H4 (cell line): ENCODE measurements around the gene EPB41L4A. TPM values are rescaled to one million over a fixed set of nuclear protein-coding genes. Genes with fewer than 3 reads are reported as not detected.
"Not testable (repeated sequence)": the region's sequence is repeated elsewhere in the genome, so short reads cannot be mapped to it uniquely, and the experiment has no call there.

Experiments used
- DNase-seq: peaks from one replicate; pipeline ENCODE4 v3.0.0-alpha.2; 2015; ENCODE audit warnings: low spot score
- total RNA-seq: library from RNA; depleted of rRNA; stranded (reverse); fragments of >200 nt; shearing (Covaris generic); gene quantifications from 2 replicates; pipeline ENCODE4 v1.2.3, GENCODE V29; 2014

Gene EPB41L4A
- total RNA-seq, 1 experiment from 2014 or later: 0.87 TPM

DNA sequence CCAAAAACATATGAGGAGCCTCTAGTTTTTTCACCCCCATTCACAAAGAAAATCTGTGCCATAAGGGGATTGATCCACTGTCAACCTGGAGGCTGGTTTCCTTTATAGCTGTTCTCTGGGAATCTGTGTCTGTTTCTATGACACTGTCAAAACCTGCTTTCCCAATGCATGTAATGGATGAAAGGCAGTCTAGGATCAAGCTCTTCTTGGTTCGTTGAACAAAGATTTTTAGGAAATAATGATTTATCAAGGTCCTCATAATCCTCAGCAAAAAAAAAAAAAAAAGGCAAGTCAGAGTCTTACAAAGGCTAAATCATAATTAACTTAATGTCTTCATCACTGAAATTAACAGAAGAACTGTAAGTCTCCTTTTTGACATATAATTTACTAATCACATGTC lies 16.0 kb downstream of the EPB41L4A start:
- no peak for DNase-seq

- DNase-seq: no peak
Measured at GRCh38 chr5:112401924-112402323, 17.2 kb downstream of the EPB41L4A start.

GRCh38 chr5:112397690-112398089 lies 21.4 kb downstream of the EPB41L4A start:
- no peak for DNase-seq

- DNase-seq: no peak
Measured at GRCh38 chr5:112396430-112396829, 22.6 kb downstream of the EPB41L4A start.

GRCh38 chr5:112395299-112395698 lies 23.8 kb downstream of the EPB41L4A start:
- DNase-seq: not testable (repeated sequence)

GRCh38 chr5:112390327-112390726 lies 28.8 kb downstream of the EPB41L4A start:
- DNase-seq: no peak

DNA sequence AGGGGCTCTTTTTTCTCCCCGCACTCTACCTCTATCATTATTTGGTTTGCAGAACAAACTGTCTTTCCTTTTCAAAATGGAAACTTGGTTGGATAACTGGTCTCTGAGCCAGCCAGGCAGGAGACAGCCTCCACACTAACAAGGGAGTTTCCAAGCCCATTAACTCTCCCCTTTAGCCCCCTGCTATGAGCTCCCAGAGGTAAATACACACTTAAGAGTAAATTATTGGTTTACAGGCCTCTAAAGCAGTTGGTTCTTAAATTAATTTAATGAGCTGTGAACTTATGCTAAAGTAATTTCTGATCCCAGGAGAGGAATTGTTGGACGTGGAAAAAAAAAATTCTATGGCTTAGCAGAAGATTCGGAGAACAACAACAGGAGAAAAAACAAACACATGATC lies 30.3 kb downstream of the EPB41L4A start:
- DNase-seq: no peak

DNA sequence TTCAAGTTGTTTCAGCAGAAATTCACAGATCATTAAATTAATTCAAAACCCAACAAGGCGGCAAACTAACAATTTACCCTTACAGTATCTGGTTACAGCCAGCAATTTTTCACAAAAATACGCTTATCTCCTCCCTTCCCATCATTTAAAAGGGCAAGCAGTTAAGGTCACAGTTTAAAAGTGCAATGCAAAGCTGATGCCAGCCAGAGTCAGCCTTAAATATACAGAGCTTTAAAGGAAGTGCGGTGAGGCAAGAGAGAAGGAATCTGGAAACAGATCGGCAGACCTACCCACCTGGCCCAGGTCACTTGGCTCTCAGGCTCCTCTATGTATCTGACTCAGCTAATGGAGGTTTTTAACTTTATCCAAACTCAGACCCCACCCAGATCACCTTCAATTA lies 31.0 kb downstream of the EPB41L4A start:
- DNase-seq: no peak

DNA sequence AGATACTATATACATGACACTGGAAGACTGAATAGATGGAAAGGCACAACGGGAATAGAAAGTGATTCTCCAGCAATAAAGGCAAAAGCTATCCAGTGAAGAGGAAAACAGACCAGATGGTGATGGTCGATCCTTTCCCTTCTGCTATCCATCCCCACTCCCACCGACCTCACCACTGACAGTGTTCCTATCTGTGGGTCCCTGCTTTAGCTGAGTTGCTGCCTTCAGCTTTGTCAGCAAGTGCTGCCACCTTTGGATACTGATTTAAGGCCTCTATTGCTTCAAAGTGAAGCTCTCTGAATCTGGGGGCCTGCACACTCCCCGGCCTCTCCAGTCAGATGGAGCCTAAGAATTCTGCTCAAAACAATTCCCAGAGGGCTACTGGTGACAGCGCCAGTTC lies 32.3 kb downstream of the EPB41L4A start:
- DNase-seq: no peak

- DNase-seq: no peak
Measured at GRCh38 chr5:112385969-112386368, 33.1 kb downstream of the EPB41L4A start.

- no peak for DNase-seq
Measured at GRCh38 chr5:112385566-112385965, 33.5 kb downstream of the EPB41L4A start.

GRCh38 chr5:112384523-112384922 lies 34.6 kb downstream of the EPB41L4A start:
- no peak for DNase-seq

DNA sequence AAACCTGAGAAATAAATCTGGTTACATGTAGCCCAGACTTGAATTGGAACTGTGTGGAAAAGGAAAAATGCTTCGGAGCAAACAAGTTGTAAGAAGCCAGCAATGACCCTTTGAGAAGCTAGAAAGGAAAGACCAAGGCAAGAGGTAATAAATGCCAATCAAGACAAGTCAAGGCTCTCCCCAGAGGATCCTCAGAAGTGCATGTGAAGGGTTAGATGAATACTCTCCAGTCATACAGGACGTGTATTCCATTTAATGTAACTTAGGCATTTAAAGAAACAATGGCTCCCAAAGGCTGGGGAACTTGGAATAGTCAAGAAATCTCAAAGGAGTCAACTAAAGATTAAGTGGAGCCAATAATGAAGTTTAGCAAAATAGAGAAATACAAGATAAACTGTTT lies 36.2 kb downstream of the EPB41L4A start:
- no peak for DNase-seq

GRCh38 chr5:112381521-112381920 lies 37.6 kb downstream of the EPB41L4A start:
- DNase-seq: no peak

GRCh38 chr5:112379542-112380325 lies 39.3 kb downstream of the EPB41L4A start:
- DNase-seq: no peak

- DNase-seq: no peak
Measured at GRCh38 chr5:112374818-112375217, 44.3 kb downstream of the EPB41L4A start.

GRCh38 chr5:112374356-112374755 lies 44.7 kb downstream of the EPB41L4A start:
- no peak for DNase-seq

- DNase-seq: no peak
Measured at GRCh38 chr5:112373885-112374284, 45.2 kb downstream of the EPB41L4A start.

GRCh38 chr5:112372543-112372942 lies 46.5 kb downstream of the EPB41L4A start:
- no peak for DNase-seq

DNA sequence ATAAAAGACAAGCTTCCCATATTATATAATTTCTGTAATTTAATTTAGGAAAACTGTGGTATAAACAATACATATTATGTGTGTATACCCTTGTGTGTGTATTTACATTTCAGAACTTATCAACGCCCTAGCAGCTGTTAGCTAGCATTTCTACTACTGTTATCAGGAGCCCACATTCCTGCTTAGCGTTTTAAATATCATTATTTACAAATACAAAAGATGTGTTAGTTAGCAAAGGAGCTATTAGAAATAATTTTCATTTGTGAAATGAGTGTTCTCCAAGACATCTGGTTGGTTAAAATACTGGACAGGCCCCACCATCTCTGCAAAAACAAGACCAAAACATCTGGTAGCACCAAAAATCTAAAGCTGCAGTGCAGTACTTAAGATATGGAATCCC lies 48.0 kb downstream of the EPB41L4A start:
- no peak for DNase-seq

DNA sequence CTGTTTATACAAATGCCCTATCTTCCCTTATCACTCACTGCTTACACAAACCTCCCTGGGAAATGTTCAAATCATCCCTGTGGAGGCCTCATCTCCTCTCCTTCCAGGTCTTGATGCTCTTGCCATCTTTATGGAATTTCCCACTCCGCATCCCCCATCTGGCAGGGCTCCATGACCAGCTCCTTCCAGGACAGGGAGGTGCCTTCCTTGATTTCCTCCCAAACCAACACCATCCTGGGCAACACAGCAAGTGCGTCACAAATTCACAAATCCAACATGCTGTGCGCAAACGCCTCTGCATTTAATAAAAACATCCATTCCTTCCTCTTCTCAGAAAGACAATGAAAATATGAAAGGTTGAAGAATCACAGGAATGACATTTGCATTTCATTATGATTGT lies 51.7 kb downstream of the EPB41L4A start:
- DNase-seq: no peak

GRCh38 chr5:112366987-112367386 lies 52.1 kb downstream of the EPB41L4A start:
- no peak for DNase-seq

DNA sequence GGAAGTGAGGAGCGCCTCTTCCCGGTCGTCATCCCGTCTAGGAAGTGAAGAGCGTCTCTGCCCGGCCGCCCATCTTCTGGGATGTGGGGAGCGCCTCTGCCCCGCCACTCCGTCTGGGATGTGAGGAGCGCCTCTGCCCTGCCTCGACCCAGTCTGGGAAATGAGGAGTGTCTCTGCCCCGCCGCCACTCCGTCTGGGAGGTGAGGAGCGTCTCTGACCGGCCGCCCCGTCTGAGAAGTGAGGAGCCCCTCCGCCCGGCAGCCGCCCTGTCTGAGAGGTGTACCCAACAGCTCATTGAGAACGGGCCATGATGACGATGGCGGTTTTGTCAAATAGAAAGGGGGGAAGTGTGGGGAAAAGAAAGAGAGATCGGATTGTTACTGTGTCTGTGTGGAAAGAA lies 58.3 kb downstream of the EPB41L4A start:
- not testable (repeated sequence) for DNase-seq
